Stimulated activated CD4-positive, alpha-beta T cell treated with anti-CD3 and anti-CD28 coated beads, Interleukin-2, amount 100 ng/mL, for 4 hours (primary cell): ENCODE data around the gene ZNF750.

Experiments used
- DNase-seq: peaks from one replicate; pipeline ENCODE4 v3.0.0-alpha.2; 2020; ENCODE audit warnings: low read depth

The ZNF750 gene

GRCh38 chr17:82812058-82812457, 27.8 kb downstream of the ZNF750 start:
- no peak for DNase-seq

GRCh38 chr17:82810644-82811430, 29.0 kb downstream of the ZNF750 start:
- no peak for DNase-seq

GRCh38 chr17:82808921-82809905, 30.6 kb downstream of the ZNF750 start:
- DNase-seq: no peak

GRCh38 chr17:82808006-82808405, 31.8 kb downstream of the ZNF750 start:
- no peak for DNase-seq

- DNase-seq: no peak
Observed at GRCh38 chr17:82807562-82807961, 32.3 kb downstream of the ZNF750 start.

DNA sequence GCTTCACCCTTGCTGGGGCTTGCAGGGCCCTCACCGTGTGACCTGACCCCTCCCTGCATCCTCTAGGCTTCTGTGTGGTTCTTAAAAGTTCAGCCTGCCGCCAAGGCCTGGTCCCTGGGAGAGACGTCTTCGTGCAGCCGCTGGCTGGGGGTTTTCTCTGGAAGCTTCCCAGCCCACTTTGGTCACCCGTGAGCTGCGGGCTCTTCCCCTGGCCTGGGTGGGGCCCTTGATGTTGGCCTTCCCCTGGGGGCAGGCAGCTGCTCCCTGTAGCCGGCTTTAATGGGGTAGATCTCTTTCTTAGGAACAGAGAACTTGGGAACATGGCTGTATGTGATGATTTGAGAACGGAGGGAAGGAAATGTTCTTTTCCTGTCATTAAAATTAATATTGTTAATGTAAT, 32.7 kb downstream of the ZNF750 start:
- no peak for DNase-seq

GRCh38 chr17:82806645-82807044, 33.2 kb downstream of the ZNF750 start:
- DNase-seq: no peak

DNA sequence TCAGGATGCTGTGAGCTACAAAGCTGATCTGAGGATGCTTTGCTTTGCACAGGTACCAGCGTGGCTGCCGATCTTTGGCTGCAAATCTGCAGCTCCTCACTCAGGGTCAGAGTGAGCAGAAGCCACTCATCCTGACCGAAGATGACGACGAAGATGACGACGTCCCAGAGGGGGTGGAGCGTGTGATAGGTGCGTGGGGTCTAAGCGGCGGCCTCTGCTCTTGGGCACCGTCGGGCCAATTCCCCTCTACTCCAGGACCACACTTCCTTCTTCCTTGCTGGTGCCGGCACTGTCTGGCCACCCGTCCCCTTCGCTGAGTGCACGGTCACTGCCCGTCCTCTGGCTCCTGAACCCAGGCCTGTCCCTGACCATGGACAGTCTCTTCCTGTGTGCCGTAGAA, 34.0 kb downstream of the ZNF750 start:
- no peak for DNase-seq

DNA sequence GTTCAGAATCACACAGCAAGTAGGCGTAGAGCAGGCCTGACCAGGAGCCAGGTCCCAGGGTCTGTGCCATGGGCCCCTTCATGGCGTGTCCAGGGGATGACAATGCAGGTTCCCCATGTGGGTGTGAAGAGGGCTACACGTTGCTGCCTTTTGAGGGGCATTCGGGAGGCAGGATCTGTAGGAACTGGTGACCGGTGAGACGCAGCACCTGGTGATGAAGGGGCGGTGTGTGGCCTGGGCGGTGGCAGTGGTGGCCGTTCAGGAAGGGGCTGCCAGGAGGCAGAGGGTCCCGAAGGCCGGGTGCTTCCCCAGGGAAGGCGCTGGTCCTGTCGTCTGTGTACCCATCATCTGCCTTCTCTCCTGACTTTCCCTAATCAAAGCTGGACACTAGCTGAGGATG, 34.6 kb downstream of the ZNF750 start:
- no peak for DNase-seq

DNA sequence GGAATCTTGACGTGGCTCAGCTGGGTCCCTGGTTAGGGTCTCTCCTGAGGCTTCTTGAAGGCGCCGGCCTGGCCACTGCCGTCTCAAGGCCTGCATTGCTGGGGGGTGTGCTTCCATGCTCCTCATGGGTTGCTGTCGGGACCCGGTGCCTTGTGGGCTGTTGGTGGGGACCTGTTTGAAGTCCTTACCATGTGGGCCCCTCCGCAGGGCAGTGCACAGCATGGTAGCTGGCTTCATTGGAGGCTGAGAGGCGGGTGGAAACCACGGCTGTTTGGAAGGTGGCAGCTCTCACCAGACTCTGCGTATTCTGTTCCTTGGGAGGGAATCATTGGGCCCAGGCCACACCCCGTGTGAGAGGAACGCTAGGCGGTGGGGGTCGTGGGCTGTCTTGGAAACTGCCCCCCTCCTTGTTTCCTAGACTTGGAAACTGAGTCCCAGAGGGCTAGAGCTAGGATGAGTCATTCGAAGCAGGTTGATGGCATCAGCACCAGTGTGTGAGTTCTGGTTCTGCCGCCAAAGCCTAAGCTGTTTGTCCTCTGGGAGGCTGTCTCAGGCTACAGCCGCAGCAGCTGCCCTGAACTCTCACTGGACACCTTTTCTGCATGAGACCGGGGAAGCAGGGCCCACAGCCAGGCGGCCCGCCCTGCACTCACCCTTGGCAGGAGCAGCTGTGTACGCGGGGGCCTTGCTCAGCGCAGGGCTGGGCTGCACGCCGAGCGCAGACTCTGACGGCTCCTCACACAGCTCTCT, 35.2 kb downstream of the ZNF750 start:
- no peak for DNase-seq

DNA sequence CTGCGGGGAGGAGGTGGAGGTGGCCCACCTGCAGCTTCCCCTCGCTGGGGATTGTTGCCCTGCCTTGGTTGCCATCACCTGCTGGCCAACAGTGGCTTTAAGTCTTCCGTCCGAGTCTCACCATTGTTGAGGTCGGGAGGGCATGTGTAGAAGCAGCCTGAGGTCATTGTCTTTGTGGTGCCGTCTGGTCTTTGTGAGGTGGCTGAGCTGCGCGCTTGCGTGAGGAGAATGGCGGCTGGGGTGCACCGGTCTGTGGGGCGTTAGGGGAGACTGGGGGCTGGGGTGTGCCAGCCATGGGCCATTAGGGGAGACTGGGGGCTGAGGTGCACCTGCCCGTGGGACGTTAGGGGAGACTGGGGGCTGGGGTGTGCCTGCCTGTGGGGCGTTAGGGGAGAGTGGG, 36.2 kb downstream of the ZNF750 start:
- no peak for DNase-seq

DNA sequence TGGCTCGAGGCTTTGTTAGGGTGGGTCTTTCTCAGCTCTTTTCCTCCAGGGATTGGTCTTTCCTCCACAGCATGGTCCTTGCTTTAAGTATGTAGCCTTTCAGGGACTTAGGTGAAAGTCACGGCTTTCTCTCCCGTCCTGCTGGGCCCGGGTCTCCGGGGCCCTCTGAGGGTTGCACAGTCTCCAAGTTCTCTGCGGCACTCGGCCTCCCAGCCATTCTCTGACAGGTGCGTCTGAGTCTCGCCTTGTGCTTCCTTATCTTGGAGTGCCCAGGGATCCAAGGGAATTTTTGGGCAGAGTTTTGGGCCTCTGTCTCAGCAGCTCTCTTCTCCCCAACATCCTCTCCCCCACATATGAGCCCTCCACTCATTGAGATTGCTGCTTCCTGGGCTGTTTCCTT, 36.6 kb downstream of the ZNF750 start:
- no peak for DNase-seq

GRCh38 chr17:82802075-82802780, 37.6 kb downstream of the ZNF750 start:
- DNase-seq: no peak

- no peak for DNase-seq
Observed at GRCh38 chr17:82801377-82801970, 38.3 kb downstream of the ZNF750 start.

- DNase-seq: no peak
Observed at GRCh38 chr17:82800885-82801284, 38.9 kb downstream of the ZNF750 start.

DNA sequence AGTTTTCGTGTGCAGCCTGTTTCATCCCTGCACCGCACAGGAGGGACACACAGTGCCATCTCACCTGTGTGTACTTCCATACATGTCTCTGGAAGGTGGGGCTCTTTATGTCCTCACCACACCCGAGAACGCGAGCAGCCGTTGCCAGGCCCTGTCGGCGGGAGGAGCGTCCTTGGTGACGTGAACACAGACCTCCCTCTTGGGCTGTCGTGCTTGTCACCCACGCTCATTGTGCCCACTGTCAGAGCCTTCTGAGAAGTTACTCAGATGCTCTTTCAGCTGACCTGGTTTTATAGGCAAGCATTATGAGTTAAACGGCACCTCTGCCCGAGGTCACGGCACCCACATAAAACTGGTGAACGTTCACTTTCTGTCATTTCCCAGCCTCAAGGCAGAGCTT, 40.2 kb downstream of the ZNF750 start:
- DNase-seq: no peak

- no peak for DNase-seq
Observed at GRCh38 chr17:82798752-82799151, 41.1 kb downstream of the ZNF750 start.

DNA sequence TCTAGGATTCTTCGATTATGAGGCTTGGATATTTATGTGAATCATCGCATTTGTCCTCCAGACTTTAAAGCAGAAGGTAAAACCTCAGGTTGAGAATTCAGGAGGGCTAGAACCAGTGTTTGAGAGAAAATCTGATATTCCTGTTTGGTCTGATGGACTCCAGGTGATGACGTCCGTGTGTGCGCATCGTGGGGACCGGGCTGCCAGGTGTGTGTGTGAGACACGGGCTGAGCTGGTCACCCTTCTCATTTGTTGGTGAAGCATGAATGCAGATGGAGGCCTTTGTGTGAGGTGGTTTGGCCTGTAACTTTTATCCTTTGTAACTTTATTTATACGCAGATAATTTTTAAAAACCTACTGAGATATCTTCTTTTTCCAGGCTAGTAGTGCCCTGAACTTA, 42.8 kb downstream of the ZNF750 start:
- no peak for DNase-seq

GRCh38 chr17:82795615-82796014, 44.2 kb downstream of the ZNF750 start:
- no peak for DNase-seq

GRCh38 chr17:82794781-82795482, 44.9 kb downstream of the ZNF750 start:
- no peak for DNase-seq
